ENCODE data around the gene LMAN2. TPM values are rescaled to one million over a fixed set of nuclear protein-coding genes. Genes with fewer than 3 reads are reported as not detected.

Gene LMAN2
- total RNA-seq, 1 experiment from 2014 or later: 128 TPM

DNA sequence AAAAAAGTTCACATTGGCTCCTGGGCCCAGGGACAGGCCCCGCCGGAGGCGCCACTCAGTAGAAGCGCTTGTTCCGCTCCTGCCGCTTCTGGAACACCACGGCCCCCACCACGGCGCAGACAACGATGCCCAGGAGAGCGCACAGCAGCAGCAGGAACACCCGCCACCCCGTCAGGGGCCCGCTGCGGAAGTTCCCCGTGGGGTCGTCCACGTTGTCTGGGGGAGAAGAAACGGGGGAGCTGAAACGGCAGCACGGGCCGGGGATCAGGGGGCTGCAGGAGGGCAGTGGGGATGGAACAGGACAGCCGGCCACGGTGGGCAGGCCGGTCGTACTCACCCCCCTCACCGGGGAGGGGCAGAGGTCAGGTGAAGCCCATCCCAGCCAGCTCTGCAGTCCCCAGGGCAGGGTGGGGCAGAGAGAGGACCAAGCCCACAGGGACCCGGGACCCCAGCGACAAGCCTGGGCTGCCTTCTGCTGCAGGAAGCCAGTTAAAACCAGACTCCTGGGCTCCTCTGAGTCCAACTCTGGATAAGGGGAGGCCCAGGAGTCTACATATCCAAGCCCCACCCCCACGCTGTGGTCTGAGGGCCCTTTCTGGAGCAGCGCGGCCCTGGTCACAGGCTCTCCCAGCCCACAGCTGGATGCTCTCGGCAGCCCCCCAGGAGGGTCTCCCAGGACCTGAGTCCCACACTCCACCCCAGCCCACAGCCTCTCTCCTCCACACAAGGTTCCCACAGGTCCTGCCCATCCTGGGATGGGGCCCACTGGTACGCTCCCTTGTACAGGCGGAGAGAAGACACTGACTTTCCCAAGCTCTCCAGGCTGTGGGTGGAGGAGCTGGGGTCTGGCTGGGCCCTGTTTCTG, 19.2 kb downstream of the LMAN2 start:
- intact Hi-C loops (cut with micrococcal nuclease): no loop called here
- CTCF ChIA-PET: no interaction called here
- peaks cover 20 to 23% of the 10 kb centered on the region in 2 experiments; a peak in 3 of 4 replicates for H3K36me3 ChIP-seq (ENCODE audit: control insufficient read depth in 1 of 2, insufficient read depth in 2 of 2, low read length in 2 of 2)

More for the DNA sequence above, 19.2 kb downstream of the LMAN2 start:
- no peaks in the 10 kb centered on the region for H4K20me1 ChIP-seq (ENCODE audit: insufficient read depth)
- H3K27ac ChIP-seq (ENCODE audit: low read depth, low read length): no peak overlapping the region
- RAD21 ChIA-PET (ENCODE audit: low non-redundant PET in 1 of 2, low total read pairs in 2 of 2, uncharacterized antibody in 2 of 2, unreplicated experiment in 2 of 2): no interaction called here
- H3K27me3 ChIP-seq (ENCODE audit: insufficient read depth, low read length): no peaks in the 10 kb centered on the region
- no peaks in the 10 kb centered on the region for H3K4me1 ChIP-seq (ENCODE audit: control insufficient read depth in 1 of 2, insufficient read depth in 2 of 2, low read length in 2 of 2)
- POLR2A ChIA-PET: no interaction called here
- H3K9ac ChIP-seq (ENCODE audit: low read length): no peak overlapping the region
- no peaks in the 10 kb centered on the region for H3K9me2 ChIP-seq (ENCODE audit: insufficient read depth)
- H2AFZ ChIP-seq (ENCODE audit: low read depth, low read length, poor library complexity, severe bottlenecking): no peak overlapping the region
- DNase-seq (ENCODE audit: low read depth, low spot score) (no peak), ATAC-seq (no peak)
- no peaks in the 10 kb centered on the region for H3K9me3 ChIP-seq (ENCODE audit: control insufficient read depth in 1 of 2, insufficient read depth in 1 of 2, low read depth in 1 of 2, low read length in 2 of 2)
- TF ChIP-seq ZNF274 (IDR thresholded peaks at IDR 0.05; ENCODE audit: low read depth, low read length) (no peak), JUND (IDR thresholded peaks at IDR 0.05) (no peak), ELF1 (IDR thresholded peaks at IDR 0.05; ENCODE audit: borderline replicate concordance, low read depth) (no peak), SIN3A (IDR thresholded peaks at IDR 0.05; ENCODE audit: low read depth) (no peak), FOSL1 (IDR thresholded peaks at IDR 0.05; ENCODE audit: low read depth) (no peak), TCF7L2 (IDR thresholded peaks at IDR 0.05; ENCODE audit: borderline replicate concordance, extremely low read depth, insufficient read depth, insufficient read length) (no peak), CBX3 (IDR thresholded peaks at IDR 0.05; ENCODE audit: low read depth) (no peak), EZH2 (IDR thresholded peaks at IDR 0.05) (no peak), RAD21 (IDR thresholded peaks at IDR 0.05; ENCODE audit: low read depth) (no peak), SRF (IDR thresholded peaks at IDR 0.05; ENCODE audit: low read depth) (no peak)
- TF ChIP-seq, protein P1, sequence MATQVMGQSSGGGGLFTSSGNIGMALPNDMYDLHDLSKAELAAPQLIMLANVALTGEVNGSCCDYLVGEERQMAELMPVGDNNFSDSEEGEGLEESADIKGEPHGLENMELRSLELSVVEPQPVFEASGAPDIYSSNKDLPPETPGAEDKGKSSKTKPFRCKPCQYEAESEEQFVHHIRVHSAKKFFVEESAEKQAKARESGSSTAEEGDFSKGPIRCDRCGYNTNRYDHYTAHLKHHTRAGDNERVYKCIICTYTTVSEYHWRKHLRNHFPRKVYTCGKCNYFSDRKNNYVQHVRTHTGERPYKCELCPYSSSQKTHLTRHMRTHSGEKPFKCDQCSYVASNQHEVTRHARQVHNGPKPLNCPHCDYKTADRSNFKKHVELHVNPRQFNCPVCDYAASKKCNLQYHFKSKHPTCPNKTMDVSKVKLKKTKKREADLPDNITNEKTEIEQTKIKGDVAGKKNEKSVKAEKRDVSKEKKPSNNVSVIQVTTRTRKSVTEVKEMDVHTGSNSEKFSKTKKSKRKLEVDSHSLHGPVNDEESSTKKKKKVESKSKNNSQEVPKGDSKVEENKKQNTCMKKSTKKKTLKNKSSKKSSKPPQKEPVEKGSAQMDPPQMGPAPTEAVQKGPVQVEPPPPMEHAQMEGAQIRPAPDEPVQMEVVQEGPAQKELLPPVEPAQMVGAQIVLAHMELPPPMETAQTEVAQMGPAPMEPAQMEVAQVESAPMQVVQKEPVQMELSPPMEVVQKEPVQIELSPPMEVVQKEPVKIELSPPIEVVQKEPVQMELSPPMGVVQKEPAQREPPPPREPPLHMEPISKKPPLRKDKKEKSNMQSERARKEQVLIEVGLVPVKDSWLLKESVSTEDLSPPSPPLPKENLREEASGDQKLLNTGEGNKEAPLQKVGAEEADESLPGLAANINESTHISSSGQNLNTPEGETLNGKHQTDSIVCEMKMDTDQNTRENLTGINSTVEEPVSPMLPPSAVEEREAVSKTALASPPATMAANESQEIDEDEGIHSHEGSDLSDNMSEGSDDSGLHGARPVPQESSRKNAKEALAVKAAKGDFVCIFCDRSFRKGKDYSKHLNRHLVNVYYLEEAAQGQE (IDR thresholded peaks at IDR 0.05; ENCODE audit: low read depth): no peak
- TF ChIP-seq, protein P2, sequence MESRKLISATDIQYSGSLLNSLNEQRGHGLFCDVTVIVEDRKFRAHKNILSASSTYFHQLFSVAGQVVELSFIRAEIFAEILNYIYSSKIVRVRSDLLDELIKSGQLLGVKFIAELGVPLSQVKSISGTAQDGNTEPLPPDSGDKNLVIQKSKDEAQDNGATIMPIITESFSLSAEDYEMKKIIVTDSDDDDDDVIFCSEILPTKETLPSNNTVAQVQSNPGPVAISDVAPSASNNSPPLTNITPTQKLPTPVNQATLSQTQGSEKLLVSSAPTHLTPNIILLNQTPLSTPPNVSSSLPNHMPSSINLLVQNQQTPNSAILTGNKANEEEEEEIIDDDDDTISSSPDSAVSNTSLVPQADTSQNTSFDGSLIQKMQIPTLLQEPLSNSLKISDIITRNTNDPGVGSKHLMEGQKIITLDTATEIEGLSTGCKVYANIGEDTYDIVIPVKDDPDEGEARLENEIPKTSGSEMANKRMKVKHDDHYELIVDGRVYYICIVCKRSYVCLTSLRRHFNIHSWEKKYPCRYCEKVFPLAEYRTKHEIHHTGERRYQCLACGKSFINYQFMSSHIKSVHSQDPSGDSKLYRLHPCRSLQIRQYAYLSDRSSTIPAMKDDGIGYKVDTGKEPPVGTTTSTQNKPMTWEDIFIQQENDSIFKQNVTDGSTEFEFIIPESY (IDR thresholded peaks at IDR 0.05; ENCODE audit: extremely low read depth, insufficient replicate concordance, low read length): no peak
- TF ChIP-seq, protein P3, sequence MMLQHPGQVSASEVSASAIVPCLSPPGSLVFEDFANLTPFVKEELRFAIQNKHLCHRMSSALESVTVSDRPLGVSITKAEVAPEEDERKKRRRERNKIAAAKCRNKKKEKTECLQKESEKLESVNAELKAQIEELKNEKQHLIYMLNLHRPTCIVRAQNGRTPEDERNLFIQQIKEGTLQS (IDR thresholded peaks at IDR 0.05): no peak
- H3K79me2 ChIP-seq (ENCODE audit: insufficient read depth, low read length): no peaks in the 10 kb centered on the region
- H3K4me2 ChIP-seq (ENCODE audit: low read length): no peak overlapping the region
- BruUV-seq (replicated peaks): no TSS peak
- H3K4me3 ChIP-seq (replicated peaks in 1 of 2; ENCODE audit: low read depth in 1 of 2, low read length in 2 of 2): no peak overlapping the region
